ENCODE measurements around the gene SEMA5B.

SEMA5B gene

DNA sequence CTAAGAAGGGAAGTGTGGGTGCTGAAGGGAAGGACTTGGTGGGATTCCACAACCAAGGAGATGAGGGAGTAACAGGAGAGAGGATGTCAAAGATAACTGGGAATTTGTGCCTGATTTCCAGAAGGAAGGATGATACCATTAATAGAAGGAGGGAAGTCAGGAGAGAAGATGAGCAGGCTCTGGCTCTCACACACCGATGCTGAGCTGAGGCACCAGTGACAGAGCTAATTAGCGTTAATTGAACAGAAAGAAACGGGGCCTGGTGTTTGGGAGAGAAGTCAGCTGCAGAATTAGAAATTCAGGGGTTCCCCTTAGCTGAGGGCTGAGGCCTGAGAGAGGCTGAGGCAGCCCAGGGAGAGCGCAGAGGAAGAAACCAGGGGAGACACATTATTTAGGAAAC is 27.4 kb upstream of the SEMA5B start:
- DNase-seq (ENCODE audit: low read depth in 3 of 3), result no peak

DNA sequence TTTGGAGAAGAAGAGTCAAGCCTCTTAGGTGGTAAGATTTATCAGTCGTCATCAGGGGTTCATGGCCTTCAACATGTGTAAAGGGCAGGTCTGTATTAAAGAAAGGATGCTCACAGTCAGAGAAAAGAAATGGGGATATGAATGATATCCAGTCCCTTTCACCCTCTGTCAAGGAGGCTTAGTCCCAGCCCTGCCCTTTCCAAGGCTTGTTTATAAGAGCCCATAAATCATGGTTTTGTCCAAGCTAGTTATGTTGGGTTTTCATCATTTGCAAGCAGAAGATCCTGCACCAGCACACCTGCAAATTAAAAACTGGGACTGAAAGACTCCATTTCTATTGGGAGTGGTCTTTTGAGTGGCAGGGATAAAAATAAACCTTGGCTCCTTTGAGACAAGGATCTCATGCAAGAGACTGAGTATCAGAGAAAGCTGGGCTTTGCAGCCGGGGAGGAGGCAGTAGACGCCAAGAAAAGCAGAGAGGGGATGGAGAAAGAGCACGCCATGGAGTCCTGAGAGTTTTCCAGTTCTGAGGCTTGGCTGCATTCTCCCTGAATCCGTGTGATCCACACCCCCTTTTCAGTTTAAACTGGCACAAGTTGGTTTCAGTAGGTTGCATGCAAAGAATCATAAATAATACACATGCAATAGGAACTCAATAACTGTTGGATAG is 26.7 kb upstream of the SEMA5B start:
- no peak for DNase-seq (ENCODE audit: low read depth in 3 of 3)

DNA sequence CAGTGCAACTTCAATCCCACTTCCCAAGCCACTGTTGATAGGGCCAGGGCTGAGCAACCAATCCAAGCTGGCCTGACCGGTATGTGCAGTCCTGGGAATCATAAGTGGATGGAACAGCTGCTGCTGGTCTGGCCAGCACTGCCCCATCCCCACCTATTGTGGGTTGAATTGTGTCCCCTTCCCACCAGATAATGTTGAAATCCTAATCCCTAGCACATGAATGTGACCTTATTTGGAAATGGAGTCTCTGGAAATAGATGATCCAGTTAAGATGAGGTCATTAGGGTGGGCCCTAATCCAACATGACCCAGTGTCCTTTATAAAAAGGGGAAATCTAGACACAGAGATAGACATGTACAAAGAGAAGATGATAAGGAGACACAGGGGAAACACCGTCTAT is 25.5 kb upstream of the SEMA5B start:
- no peak for DNase-seq (ENCODE audit: low read depth in 3 of 3)

DNA sequence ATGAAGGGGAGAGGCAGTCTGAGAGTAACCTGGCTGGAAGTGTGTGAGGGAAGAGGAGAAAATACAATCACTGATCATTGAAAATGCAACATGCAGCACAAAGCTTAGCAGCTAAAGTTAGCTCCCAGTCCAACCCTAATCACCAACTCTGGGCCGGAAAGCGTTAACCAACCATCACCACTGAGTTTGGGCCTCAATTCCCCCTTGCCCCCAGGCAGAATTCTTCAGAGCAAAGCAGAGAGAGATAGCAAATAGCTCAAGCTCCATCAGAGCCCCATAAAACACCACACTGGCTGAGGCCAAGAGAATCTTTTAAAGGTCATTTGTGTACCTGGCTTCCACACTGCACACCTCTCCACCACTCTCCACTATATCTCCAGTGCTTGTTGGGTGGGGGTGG is 23.1 kb upstream of the SEMA5B start:
- no peak for DNase-seq (ENCODE audit: low read depth in 3 of 3)

DNA sequence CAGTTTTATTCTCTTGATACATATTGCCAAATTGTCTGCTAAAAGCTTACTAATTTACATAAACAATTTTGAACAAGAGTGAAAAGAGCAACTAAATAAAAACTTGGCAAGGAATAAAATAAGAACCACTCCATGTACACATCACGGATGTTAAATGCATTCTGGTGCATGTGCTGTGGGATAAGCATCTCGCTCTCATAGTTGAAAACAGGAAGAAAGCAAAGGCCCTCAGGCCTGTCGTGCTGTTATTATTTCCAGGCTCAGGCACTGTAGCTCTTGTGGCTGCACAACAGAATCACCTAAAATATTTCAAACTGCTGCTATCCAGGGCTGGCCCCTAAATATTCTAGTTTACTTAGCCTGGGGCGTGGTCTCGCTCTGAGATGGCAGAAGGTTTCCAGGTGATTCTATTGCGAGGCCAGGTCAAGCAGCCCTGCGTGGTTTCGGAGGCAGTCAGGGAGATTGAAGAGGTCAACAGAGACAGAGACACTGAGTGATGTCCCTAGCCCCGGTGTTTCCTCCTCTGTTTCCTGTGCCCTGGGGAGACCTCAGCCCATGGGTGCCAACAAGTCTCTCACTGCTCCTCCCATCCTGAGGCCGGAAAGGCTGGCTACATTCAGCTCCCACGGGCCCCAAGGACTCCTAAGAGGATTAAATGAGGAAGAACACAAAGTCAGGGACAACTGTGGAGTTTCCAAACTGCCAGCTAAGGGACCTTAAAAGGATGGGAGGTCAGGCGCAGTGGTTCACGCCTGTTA is 21.1 kb upstream of the SEMA5B start:
- DNase-seq (ENCODE audit: low read depth in 3 of 3), result no peak

DNA sequence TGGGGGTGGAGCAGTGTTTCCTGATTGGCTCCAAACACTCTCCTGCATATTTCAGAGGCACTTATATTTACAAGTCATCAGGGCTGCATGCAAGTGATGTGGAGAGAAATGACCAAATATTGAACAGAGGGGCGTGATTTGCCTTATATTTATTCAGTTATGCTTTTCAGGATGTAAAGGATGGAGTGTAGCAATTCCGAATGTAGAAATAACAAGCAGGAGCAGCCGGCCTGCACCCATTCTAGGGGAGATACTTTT is 19.4 kb upstream of the SEMA5B start:
- DNase-seq (ENCODE audit: low read depth in 3 of 3), result no peak

DNA sequence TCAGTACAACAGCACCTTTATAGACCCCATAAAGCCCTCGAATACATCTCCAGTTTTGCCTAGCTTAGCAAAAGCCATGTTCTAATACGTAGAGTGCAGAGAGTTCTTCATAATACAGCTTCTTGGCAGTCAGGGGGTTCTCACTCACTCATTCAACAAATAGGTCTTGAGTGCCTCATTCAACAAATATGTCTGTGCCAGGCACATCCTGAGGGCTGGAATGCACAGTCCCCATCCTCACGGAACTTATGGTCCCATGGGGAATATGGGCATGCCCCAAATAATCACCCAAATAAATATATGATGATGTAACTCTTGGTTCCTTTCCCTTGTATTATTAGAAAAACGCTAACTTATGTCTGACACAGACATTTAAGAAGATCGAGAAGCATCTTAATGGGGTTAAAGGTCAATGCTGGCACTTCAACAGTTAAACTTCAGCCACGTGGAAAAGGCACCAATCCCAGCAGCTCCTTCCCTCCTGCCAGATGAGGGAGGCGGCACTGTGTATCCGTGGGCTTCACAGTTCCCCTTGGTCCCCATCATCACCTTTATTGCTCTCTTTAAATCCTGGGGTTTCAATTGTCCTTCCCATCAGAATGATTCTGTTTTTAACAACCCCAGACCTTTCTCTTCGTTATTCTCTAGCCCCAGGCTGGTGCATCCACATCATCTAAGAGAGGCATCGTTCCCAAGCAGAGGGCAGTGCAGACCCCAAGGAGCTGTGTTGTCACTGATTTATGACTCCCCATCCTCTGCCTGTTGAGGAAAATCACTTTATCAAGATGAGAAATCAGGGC is 18.9 kb upstream of the SEMA5B start:
- no peak for DNase-seq (ENCODE audit: low read depth in 3 of 3)

DNA sequence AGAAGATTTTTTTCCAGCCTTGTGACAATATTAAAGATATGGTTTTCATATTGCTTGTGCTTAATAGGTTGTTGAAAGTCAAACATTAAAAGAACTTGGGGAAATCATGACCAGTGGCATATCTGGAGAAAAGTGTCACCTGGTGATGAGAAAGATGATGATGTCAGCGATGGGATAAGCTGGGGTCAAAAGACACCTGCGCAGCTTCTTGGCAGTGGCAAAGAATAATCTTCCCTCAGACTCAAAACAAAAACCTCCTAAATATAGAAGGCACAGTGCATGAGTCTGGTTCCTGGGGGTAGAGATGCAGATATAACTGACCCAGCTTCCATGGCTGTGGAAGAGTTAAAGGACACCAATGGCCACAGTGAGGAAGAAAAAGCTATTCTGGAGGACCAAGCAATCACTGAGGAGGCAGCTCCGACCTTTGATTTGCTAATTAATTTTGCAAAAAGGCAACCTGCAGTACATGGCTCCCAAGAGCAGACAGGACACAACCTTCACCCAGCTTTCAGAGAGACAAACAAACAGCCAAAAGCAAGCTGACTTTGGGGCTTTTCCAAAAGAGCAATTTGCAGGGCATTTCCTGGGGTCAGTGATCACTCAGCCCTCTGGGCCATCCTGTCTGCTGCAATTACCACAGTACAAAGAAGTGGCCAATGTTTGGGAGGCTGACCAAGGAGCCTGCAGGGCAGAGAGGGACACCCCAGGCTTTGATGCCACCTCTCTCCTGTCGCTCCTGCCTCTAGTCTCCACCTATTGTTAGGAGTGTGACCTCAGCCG is 17.6 kb upstream of the SEMA5B start:
- no peak for DNase-seq (ENCODE audit: low read depth in 3 of 3)

DNA sequence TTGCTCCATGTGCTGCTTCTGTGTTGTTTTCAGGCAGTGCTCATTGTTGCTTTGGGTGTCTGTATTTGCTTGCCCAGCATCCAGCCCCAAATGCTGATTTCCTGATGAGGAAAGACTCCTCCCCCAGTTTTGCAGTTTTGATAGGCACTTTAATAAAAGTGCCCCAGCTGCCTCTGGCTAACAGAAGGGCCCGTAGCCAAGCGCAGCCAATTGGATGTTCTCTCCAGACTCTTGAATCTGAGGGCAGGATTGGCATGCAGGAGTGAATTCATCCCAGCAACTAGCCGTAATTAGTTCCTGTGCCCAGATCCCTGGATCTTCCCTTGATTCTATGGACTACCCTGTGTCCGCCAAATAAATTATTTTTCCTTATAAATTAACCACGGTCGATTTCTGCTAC is 14.8 kb upstream of the SEMA5B start:
- DNase-seq (ENCODE audit: low read depth in 3 of 3), result no peak

DNA sequence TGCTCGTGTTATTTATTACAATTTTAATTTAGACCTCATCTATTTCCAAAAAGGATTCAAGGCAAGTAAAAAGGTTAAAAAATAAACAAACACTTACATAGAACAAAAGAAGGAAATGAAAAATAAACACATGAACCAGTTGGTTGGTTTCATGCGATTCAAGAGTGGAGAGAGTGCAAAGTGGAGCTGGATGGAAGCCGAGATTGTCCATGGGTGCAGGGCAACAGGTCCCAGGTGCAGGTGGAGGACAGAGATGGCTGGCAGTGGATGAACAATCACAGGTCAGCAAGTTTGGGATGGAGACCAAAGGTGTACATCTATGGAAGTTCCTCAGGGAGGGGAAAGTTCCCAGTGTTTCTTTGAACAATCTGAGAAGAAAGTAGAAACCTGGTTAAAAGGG is 11.6 kb upstream of the SEMA5B start:
- DNase-seq (ENCODE audit: low read depth in 3 of 3), result no peak

DNA sequence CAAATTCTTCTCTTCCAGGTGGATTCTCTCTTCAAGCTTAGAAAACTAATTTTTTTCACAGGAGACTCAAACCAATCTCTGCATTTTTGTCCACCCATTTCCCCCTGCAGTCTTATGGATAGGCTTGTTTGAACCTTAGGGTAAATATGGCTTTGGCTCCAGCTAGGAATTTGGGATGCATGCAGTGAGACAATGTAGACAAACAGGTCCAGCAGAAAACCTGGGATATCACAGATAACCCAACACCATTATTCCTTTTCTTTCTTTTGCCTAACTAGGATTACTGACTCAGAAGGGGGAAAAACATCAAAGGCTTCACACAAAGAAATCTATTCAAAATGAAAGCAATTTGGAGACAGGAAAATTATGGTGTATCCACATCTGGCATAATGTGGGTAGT is 11.2 kb upstream of the SEMA5B start:
- no peak for DNase-seq (ENCODE audit: low read depth in 3 of 3)

DNA sequence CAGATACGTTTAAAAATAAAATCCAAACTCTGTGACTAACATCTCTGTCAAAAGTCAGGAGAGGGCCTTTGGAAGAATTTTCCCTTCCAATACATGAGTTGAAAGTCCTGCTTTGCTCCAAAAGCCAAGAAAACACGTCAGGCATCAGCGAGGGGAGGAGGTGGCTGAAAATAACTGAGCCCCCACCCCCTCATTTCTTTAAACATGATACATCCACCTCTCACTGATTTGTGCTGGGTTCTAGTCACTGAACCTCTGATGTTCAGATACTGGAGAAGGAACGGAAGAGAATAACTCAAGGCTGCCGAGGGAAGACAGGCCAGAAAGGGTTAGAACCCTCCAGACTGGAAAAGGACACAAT is 9.4 kb upstream of the SEMA5B start:
- DNase-seq (ENCODE audit: low read depth in 3 of 3), result no peak

DNA sequence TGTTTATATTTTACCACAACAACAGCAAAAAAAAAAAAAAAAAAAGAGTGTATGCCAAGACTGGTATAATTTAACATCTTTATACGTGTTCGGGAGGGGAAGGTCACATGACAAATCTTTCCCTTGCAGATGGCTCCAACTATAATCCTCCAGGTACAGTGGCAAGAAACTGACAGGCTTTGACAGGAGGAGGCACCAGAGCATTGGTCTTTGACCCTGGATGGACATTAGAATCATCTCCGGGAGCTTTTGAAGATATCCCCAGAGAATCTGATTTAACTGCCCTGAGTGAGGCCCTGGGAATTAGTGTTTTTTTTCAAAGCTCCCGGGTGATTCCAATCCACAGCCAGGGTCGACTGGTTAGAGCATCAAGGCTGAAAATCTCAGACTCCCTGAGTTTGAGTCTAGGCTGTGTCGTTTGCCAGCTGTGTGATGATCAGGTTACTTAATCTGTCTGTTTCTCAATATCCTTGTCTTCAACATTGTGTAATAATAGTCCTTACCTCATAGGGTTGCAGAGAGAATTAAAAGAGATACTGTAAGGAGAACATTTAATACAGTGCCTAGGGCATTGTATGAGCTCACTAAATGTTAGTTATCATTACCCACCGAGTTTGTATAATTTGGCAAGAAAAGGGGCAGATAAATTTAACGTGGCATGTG is 8.9 kb upstream of the SEMA5B start:
- no peak for DNase-seq (ENCODE audit: low read depth in 3 of 3)

DNA sequence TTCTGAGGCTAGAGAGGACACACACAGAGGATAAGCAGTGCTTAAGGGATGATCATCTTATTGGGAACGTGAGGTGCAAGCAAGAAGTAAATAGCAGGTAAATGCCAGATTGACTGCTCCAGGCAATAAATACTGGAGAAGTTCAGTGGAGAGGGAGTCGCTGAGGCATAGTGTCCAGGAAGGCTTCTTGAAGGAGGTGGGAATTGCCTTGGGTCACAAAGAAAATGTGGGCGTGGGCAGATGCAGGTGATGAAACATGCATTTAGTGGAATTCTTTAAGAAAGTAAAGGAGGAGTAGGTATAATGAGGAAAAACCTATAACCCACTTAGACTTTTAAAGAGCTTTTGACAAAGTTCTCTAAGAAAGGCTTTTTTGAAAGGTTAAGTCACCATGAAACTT is 7.4 kb upstream of the SEMA5B start:
- no peak for DNase-seq (ENCODE audit: low read depth in 3 of 3)

DNA sequence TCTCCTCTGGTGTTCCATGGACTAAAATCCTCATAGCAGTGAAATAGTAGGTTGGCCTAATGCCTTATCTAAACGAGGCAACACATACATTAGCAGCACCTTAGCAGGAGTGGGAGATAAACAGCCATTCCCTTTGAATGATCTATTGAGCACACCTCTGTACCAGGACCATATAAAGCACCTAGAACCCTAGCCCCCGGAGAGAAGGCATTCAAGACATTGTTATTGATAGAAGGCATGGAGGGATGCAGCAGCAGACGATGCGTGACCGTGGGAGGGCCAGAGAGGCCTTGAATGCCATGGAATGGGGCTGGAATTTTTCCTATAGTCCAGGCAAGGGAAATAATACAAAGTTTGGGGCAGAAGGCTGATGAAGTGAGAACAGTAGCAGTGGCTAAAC is 6.6 kb upstream of the SEMA5B start:
- DNase-seq (ENCODE audit: low read depth in 3 of 3), result no peak

DNA sequence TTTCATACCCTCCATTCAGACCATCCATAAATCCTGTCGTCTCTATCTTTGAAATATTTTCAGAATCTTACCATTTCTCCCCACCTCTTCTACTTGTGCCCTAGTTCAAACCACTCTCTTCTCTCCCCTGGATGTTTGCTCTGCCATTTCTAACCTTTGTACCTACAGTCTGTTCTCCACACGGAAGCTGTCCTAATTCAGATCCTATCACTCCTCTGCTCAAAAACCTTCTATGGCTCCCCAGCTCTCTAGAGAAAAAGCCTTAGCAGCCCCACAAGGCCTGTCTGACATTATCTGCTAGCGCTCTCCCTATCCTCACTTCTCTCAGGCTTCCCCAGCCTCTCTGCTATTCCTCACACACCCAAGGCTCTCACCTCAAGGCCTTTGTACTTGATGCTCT is 4.5 kb upstream of the SEMA5B start:
- no peak for DNase-seq (ENCODE audit: low read depth in 3 of 3)

DNA sequence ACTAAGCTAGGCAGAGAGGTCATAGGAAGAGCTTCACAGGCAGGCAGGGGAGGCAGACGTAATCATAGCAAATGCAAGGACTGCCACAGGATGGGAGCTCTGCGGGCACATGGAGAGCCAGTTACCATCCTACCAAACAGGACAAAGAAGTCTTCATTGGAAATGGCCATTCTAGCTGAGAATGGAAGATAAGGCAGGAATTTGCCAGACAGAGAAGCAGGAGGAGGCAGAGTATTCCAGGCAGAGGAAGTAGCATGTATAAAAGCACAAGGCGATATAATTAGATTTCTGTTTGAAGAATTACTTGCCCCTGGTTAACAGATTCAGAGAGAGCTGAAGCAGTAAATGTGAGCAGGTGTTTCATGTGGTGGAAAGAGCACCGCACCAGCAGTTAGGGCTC is 3.5 kb upstream of the SEMA5B start:
- DNase-seq (ENCODE audit: low read depth in 3 of 3), result no peak

DNA sequence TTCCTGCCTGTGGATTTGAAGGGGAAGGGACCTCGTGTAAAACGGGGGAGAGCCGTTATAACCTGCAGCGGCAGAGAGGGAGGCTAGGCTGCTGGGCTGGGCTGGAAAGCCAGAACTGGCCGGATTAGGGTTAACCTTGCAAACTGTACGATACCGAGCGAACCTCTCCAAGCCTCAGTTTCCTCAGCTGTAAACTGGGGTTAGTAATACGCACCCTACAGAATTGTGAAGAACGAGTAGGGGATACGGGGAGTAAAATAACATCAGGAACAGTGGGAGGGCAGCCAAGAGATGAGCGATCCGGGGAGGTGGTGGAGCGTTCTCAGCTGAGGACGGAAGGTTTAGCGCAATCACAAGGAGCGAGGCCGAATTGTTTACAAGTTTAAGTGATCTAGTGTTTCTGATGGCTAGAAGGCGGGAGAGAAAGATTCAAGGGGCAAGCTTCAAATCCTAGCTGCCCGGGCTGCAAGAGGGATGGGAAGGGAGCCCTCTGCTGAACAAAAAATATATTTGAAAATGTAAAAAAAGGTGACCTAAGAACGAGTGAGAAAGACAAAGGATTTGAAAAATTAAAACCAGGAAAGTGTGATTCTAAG is 768 bp upstream of the SEMA5B start:
- peak in 1 of 3 experiments; percentile 3 for DNase-seq (ENCODE audit: low read depth in 3 of 3)

DNA sequence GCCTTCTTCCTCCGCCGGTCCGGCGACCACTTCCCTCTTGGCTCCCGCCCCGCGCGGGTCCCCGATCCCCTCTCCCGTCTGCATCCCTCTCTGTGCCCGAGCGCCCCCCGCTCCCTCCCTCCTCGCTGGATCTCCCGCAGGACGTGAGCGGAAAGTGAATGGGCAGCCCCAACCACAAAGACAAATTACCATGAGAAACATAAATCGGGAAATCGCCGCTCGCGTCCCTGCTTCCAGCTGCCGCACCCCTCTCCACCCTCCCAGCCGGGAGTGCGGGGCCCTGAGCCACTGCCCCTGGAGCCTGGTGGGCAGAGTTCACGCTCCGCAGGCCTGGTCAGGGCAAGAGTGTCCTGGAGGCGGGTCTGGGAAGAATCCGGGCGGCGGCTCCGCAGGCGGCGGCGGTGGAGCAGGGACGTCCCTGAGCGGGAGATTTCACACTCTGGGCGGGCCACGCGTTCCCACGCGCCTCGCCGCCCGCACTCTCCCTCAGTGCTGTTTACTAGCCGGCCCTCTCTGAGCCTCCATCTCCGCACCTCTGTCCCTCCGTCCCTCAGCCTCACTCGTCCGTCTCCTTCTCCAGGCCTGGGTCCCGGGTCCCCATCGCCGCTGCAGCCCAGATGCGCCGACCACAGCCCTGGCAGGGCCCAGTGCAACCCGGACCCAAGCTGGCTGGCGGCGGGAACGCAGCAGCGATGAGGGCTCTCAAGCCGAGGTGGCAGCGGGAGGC is 835 bp downstream of the SEMA5B start:
- peak in 1 of 3 experiments; percentile 10 for DNase-seq (ENCODE audit: low read depth in 3 of 3)

DNA sequence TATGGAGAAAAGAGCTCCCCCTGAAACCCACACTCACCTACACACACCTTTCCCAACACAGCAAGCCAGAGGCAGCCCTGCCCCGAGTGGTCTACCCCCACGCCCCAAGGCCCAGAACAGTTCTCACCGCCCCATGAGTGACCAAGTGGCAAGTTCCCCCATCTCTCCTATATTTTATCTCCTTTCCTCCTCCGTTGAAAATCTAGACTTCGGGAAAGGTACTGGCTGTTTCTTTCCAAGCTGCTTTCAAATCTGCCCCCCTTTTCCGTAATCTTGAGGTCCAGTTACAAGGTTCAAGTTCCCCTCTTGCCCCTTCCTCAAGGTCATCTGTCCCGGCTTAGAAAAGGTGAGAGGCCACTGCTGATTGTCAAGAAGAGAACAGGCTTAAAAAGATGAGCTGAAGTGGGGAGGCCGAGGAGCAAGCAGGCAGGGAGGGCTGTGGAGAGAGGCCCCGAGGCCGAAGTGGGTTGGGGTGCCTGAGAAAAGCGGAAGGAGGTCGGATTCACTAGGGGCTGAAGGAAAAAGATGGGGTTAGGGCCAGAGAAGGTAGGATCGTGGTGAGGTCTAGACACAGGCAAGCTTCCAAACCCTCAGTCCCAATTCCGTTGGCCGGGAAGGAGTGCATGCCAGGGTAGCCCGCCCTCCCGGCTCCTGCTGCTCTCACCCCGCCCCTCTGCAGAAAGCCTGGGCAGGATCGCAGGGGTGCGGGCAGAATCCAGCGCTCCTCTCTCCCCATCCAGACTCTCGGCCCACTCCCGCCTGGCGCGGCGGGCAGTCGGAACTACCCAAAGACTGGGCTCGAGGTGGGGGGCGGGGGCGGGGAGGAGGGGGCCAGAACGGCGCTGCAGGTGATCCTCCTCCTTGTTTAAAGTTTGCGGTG is 1.7 kb downstream of the SEMA5B start:
- DNase-seq (ENCODE audit: low read depth in 3 of 3), result no peak

Measured in stimulated activated CD4-positive, alpha-beta T cell treated with anti-CD3 and anti-CD28 coated beads, TNF-alpha, amount 100 ng/mL, for 24 hours (primary cell).